Measurements from ENCODE around the gene HCAR1.

Gene HCAR1

GRCh38 chr12:122725452-122726079 lies 5.1 kb downstream of the HCAR1 start:
- no peaks in the 10 kb centered on the region for H3K79me2 ChIP-seq (ENCODE audit: control insufficient read depth, insufficient read depth, low read length, poor library complexity)

GRCh38 chr12:122724641-122725243 lies 5.9 kb downstream of the HCAR1 start:
- no peak overlapping the region for H2BK5ac ChIP-seq (ENCODE audit: low read depth, low read length, poor library complexity)
- H3K14ac ChIP-seq (ENCODE audit: low read length): peak overlapping the region; percentile 24
- WGBS (ENCODE audit: extremely low coverage, insufficient coverage, insufficient read length): no CpG with 5 or more reads among the region's 12 CpGs
- no peaks in the 10 kb centered on the region for H3K36me3 ChIP-seq (ENCODE audit: control insufficient read depth in 1 of 2, insufficient read depth in 2 of 2, low read length in 2 of 2)
- no peak overlapping the region for H3K4me2 ChIP-seq (ENCODE audit: low read length)
- H3K27me3 ChIP-seq (ENCODE audit: insufficient read depth, low read length): no peaks in the 10 kb centered on the region
- H3K9me3 ChIP-seq (ENCODE audit: insufficient read depth, low read depth, low read length): peaks cover under 1% of the 10 kb centered on the region
- no peak for DNase-seq
- H3K27ac ChIP-seq (ENCODE audit: low read depth, low read length): no peak overlapping the region
- peak overlapping the region; percentile 31 for H2AK5ac ChIP-seq (ENCODE audit: low read length)
- no peak overlapping the region for H3K4ac ChIP-seq (ENCODE audit: low read depth, low read length)
- peak overlapping the region; percentile 32 for H2BK120ac ChIP-seq (ENCODE audit: insufficient read depth, low read length, poor library complexity)
- no peaks in the 10 kb centered on the region for H3K79me2 ChIP-seq (ENCODE audit: control insufficient read depth, insufficient read depth, low read length, poor library complexity)
- no peak overlapping the region for H3K18ac ChIP-seq (ENCODE audit: low read length)
- no peak overlapping the region for H3K9ac ChIP-seq (ENCODE audit: low read length)
- H2BK12ac ChIP-seq (ENCODE audit: low read length): peak overlapping the region; percentile 56
- no peak overlapping the region for H2AFZ ChIP-seq (ENCODE audit: insufficient read depth, low read length, poor library complexity)
- no peak overlapping the region for H3K4me3 ChIP-seq (ENCODE audit: low read depth, low read length)
- peak overlapping the region; percentile 38 for H4K91ac ChIP-seq (ENCODE audit: low read depth, low read length)
- peaks cover 5 to 6% of the 10 kb centered on the region in 2 experiments for H3K4me1 ChIP-seq (ENCODE audit: control insufficient read depth in 1 of 2, insufficient read depth in 2 of 2, low read length in 2 of 2)
- no peak overlapping the region for H4K12ac ChIP-seq (ENCODE audit: low read depth, low read length)
- H4K8ac ChIP-seq (ENCODE audit: low read depth, low read length): no peak overlapping the region
- H3K79me1 ChIP-seq (ENCODE audit: low read length): peaks cover 15% of the 10 kb centered on the region
- H3K23ac ChIP-seq (ENCODE audit: low read length): no peak overlapping the region

More at GRCh38 chr12:122725452-122726079, 5.1 kb downstream of the HCAR1 start:
- no CpG with 5 or more reads among the region's 6 CpGs for WGBS (ENCODE audit: extremely low coverage, insufficient coverage, insufficient read length)
- Histone ChIP-seq H4K8ac (ENCODE audit: low read depth, low read length) (no peak overlapping the region), H2BK12ac (ENCODE audit: low read length) (peak overlapping the region; percentile 62), H3K27me3 (ENCODE audit: insufficient read depth, low read length) (no peaks in the 10 kb centered on the region), H3K4me1 (ENCODE audit: control insufficient read depth in 1 of 2, insufficient read depth in 2 of 2, low read length in 2 of 2) (peaks cover 9 to 11% of the 10 kb centered on the region in 2 experiments), H2BK5ac (ENCODE audit: low read depth, low read length, poor library complexity) (no peak overlapping the region), H4K12ac (ENCODE audit: low read depth, low read length) (no peak overlapping the region), H2AK5ac (ENCODE audit: low read length) (no peak overlapping the region), H3K18ac (ENCODE audit: low read length) (peak overlapping the region; percentile 21), H3K36me3 (ENCODE audit: control insufficient read depth in 1 of 2, insufficient read depth in 2 of 2, low read length in 2 of 2) (no peaks in the 10 kb centered on the region), H4K91ac (ENCODE audit: low read depth, low read length) (peak overlapping the region; percentile 63), H3K4me2 (ENCODE audit: low read length) (peak overlapping the region; percentile 24), H3K9me3 (ENCODE audit: insufficient read depth, low read depth, low read length) (peaks cover 1% of the 10 kb centered on the region), H3K23ac (ENCODE audit: low read length) (no peak overlapping the region), H3K9ac (ENCODE audit: low read length) (no peak overlapping the region), H2BK120ac (ENCODE audit: insufficient read depth, low read length, poor library complexity) (no peak overlapping the region), H3K79me1 (ENCODE audit: low read length) (peaks cover 15% of the 10 kb centered on the region), H3K27ac (ENCODE audit: low read depth, low read length) (peak overlapping the region; percentile 50), H3K4me3 (ENCODE audit: low read depth, low read length) (no peak overlapping the region), H3K14ac (ENCODE audit: low read length) (no peak overlapping the region), H3K4ac (ENCODE audit: low read depth, low read length) (no peak overlapping the region), H2AFZ (ENCODE audit: insufficient read depth, low read length, poor library complexity) (no peak overlapping the region)
- DNase-seq: no peak

- no peak for DNase-seq
- no peak overlapping the region for H3K23ac ChIP-seq (ENCODE audit: low read length)
- peak overlapping the region; percentile 72 for H2AK5ac ChIP-seq (ENCODE audit: low read length)
- H4K12ac ChIP-seq (ENCODE audit: low read depth, low read length): no peak overlapping the region
- H2BK5ac ChIP-seq (ENCODE audit: low read depth, low read length, poor library complexity): no peak overlapping the region
- H3K4ac ChIP-seq (ENCODE audit: low read depth, low read length): no peak overlapping the region
- no peak overlapping the region for H3K4me3 ChIP-seq (ENCODE audit: low read depth, low read length)
- H3K79me2 ChIP-seq (ENCODE audit: control insufficient read depth, insufficient read depth, low read length, poor library complexity): no peaks in the 10 kb centered on the region
- no peaks in the 10 kb centered on the region for H3K36me3 ChIP-seq (ENCODE audit: control insufficient read depth in 1 of 2, insufficient read depth in 2 of 2, low read length in 2 of 2)
- H3K18ac ChIP-seq (ENCODE audit: low read length): no peak overlapping the region
- peak overlapping the region; percentile 69 for H2BK12ac ChIP-seq (ENCODE audit: low read length)
- H3K4me2 ChIP-seq (ENCODE audit: low read length): no peak overlapping the region
- WGBS (ENCODE audit: extremely low coverage, insufficient coverage, insufficient read length): no CpG with 5 or more reads among the region's 1 CpG
- H3K9me3 ChIP-seq (ENCODE audit: insufficient read depth, low read depth, low read length): no peaks in the 10 kb centered on the region
- H2BK120ac ChIP-seq (ENCODE audit: insufficient read depth, low read length, poor library complexity): peak overlapping the region; percentile 35
- H3K79me1 ChIP-seq (ENCODE audit: low read length): peaks cover 14% of the 10 kb centered on the region
- no peaks in the 10 kb centered on the region for H3K27me3 ChIP-seq (ENCODE audit: insufficient read depth, low read length)
- H3K27ac ChIP-seq (ENCODE audit: low read depth, low read length): no peak overlapping the region
- no peak overlapping the region for H3K9ac ChIP-seq (ENCODE audit: low read length)
- peak overlapping the region; percentile 28 for H4K91ac ChIP-seq (ENCODE audit: low read depth, low read length)
- H4K8ac ChIP-seq (ENCODE audit: low read depth, low read length): no peak overlapping the region
- H3K14ac ChIP-seq (ENCODE audit: low read length): no peak overlapping the region
- peaks cover 3 to 6% of the 10 kb centered on the region in 2 experiments for H3K4me1 ChIP-seq (ENCODE audit: control insufficient read depth in 1 of 2, insufficient read depth in 2 of 2, low read length in 2 of 2)
- no peak overlapping the region for H2AFZ ChIP-seq (ENCODE audit: insufficient read depth, low read length, poor library complexity)
Observed at GRCh38 chr12:122722387-122722786, 8.3 kb downstream of the HCAR1 start.

- peak overlapping the region; percentile 71 for H2BK12ac ChIP-seq (ENCODE audit: low read length)
- WGBS (ENCODE audit: extremely low coverage, insufficient coverage, insufficient read length): no CpG with 5 or more reads among the region's 11 CpGs
- no peak overlapping the region for H3K4me3 ChIP-seq (ENCODE audit: low read depth, low read length)
- peak overlapping the region; percentile 45 for H3K14ac ChIP-seq (ENCODE audit: low read length)
- no peaks in the 10 kb centered on the region for H3K79me2 ChIP-seq (ENCODE audit: control insufficient read depth, insufficient read depth, low read length, poor library complexity)
- no peak overlapping the region for H2AK5ac ChIP-seq (ENCODE audit: low read length)
- H3K9ac ChIP-seq (ENCODE audit: low read length): no peak overlapping the region
- no peak overlapping the region for H3K18ac ChIP-seq (ENCODE audit: low read length)
- DNase-seq: peak in 1 of 2 donors; percentile 29
- no peak overlapping the region for H3K27ac ChIP-seq (ENCODE audit: low read depth, low read length)
- no peak overlapping the region for H2BK120ac ChIP-seq (ENCODE audit: insufficient read depth, low read length, poor library complexity)
- no peaks in the 10 kb centered on the region for H3K36me3 ChIP-seq (ENCODE audit: control insufficient read depth in 1 of 2, insufficient read depth in 2 of 2, low read length in 2 of 2)
- H3K4me2 ChIP-seq (ENCODE audit: low read length): no peak overlapping the region
- peaks cover 11% of the 10 kb centered on the region for H3K79me1 ChIP-seq (ENCODE audit: low read length)
- H3K4ac ChIP-seq (ENCODE audit: low read depth, low read length): no peak overlapping the region
- no peak overlapping the region for H4K12ac ChIP-seq (ENCODE audit: low read depth, low read length)
- no peaks in the 10 kb centered on the region for H3K27me3 ChIP-seq (ENCODE audit: insufficient read depth, low read length)
- peak overlapping the region; percentile 68 for H2BK5ac ChIP-seq (ENCODE audit: low read depth, low read length, poor library complexity)
- no peak overlapping the region for H4K8ac ChIP-seq (ENCODE audit: low read depth, low read length)
- no peak overlapping the region for H2AFZ ChIP-seq (ENCODE audit: insufficient read depth, low read length, poor library complexity)
- peak overlapping the region; percentile 41 for H4K91ac ChIP-seq (ENCODE audit: low read depth, low read length)
- no peak overlapping the region for H3K23ac ChIP-seq (ENCODE audit: low read length)
- no peaks in the 10 kb centered on the region for H3K9me3 ChIP-seq (ENCODE audit: insufficient read depth, low read depth, low read length)
- peaks cover 0 to 6% of the 10 kb centered on the region in 2 experiments for H3K4me1 ChIP-seq (ENCODE audit: control insufficient read depth in 1 of 2, insufficient read depth in 2 of 2, low read length in 2 of 2)
Observed at GRCh38 chr12:122721057-122721545, 9.5 kb downstream of the HCAR1 start.

Data from trophoblast cell (in vitro differentiated cells and primary cell).